Parathyroid adenoma (tissue), 2 donors: Measurements from ENCODE around the gene ZNF397.
"Not testable (repeated sequence)": the region's sequence is repeated elsewhere in the genome, so short reads cannot be mapped to it uniquely, and the experiment has no call there.

ENCODE experiments used
- H2AFZ ChIP-seq: fragments of 300-600 bp; sonication (generic); one replicate; pipeline ENCODE4 v1.7.0; 2017; ENCODE audit warnings: antibody characterized with exemption, mild to moderate bottlenecking
- H3K27ac ChIP-seq: fragments of 300-600 bp; sonication (generic); one replicate; pipeline ENCODE4 v1.7.0; 2017
- H3K27me3 ChIP-seq: fragments of 300-600 bp; sonication (generic); one replicate; pipeline ENCODE4 v1.7.0; 2017; ENCODE audit warnings: low read length; ENCODE audit not compliant: control insufficient read depth, insufficient read depth
- H3K36me3 ChIP-seq: fragments of 300-600 bp; sonication (generic); one replicate; pipeline ENCODE4 v1.7.0; 2017; ENCODE audit warnings: low read length; ENCODE audit not compliant: control insufficient read depth, insufficient read depth
- H3K4me1 ChIP-seq: fragments of 300-600 bp; sonication (generic); one replicate; pipeline ENCODE4 v1.7.0; 2017; ENCODE audit warnings: control low read depth
- H3K4me2 ChIP-seq: fragments of 300-600 bp; sonication (generic); one replicate; pipeline ENCODE4 v1.7.0; 2017; ENCODE audit warnings: low read length
- H3K4me3 ChIP-seq: fragments of 300-600 bp; sonication (generic); one replicate; pipeline ENCODE4 v1.7.0; 2017; ENCODE audit warnings: low read depth, low read length
- H3K79me2 ChIP-seq: fragments of 300-600 bp; sonication (generic); one replicate; pipeline ENCODE4 v1.7.0; 2017; ENCODE audit warnings: control low read depth
- H3K9ac ChIP-seq: fragments of 300-600 bp; sonication (generic); one replicate; pipeline ENCODE4 v1.7.0; 2017; ENCODE audit warnings: mild to moderate bottlenecking
- H3K9me3 ChIP-seq: fragments of 300-600 bp; sonication (generic); one replicate; pipeline ENCODE4 v1.7.0; 2017; ENCODE audit warnings: low read length; ENCODE audit not compliant: control insufficient read depth
- TF ChIP-seq, protein P1 (sequence below): fragments of 300-600 bp; sonication (generic); IDR thresholded peaks from one replicate; pipeline ENCODE4 v1.7.0; 2017; ENCODE audit warnings: antibody characterized with exemption, mild to moderate bottlenecking
- donor health status: primary hyperparathyroidism.

ZNF397 gene

GRCh38 chr18:35201256-35201931 is 39.4 kb upstream of the ZNF397 start:
- Histone ChIP-seq H2AFZ (no peak overlapping the region), H3K79me2 (no peaks in the 10 kb centered on the region), H3K36me3 (no peaks in the 10 kb centered on the region), H3K27ac (no peak overlapping the region), H3K27me3 (no peaks in the 10 kb centered on the region), H3K9me3 (no peaks in the 10 kb centered on the region), H3K4me3 (no peak overlapping the region), H3K4me1 (no peaks in the 10 kb centered on the region), H3K4me2 (no peak overlapping the region), H3K9ac (no peak overlapping the region)
- TF ChIP-seq, protein P1, sequence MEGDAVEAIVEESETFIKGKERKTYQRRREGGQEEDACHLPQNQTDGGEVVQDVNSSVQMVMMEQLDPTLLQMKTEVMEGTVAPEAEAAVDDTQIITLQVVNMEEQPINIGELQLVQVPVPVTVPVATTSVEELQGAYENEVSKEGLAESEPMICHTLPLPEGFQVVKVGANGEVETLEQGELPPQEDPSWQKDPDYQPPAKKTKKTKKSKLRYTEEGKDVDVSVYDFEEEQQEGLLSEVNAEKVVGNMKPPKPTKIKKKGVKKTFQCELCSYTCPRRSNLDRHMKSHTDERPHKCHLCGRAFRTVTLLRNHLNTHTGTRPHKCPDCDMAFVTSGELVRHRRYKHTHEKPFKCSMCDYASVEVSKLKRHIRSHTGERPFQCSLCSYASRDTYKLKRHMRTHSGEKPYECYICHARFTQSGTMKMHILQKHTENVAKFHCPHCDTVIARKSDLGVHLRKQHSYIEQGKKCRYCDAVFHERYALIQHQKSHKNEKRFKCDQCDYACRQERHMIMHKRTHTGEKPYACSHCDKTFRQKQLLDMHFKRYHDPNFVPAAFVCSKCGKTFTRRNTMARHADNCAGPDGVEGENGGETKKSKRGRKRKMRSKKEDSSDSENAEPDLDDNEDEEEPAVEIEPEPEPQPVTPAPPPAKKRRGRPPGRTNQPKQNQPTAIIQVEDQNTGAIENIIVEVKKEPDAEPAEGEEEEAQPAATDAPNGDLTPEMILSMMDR = no peak

DNA sequence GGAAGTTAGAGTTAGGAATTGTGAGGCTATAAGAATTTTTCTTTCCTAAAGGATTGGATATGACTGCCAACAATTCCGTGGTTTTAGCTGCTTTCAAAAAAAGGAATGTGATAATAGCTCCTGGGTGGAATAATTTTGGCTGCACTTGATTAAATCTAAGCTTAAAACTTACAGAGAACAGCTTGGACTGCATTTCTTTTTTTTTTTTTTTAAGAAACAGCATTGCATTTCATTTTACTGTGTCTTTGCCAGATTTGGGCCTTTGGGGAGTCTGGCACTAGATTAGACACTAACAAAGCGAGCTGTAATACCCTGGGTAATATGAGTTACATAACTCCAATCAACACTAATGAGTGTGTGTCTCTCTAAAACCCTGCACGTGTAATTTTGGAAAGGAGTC is 37.8 kb upstream of the ZNF397 start:
- H3K9ac ChIP-seq = no peak overlapping the region
- TF ChIP-seq, protein P1 = no peak
- H3K79me2 ChIP-seq = no peaks in the 10 kb centered on the region
- no peaks in the 10 kb centered on the region for H3K4me1 ChIP-seq
- no peak overlapping the region for H2AFZ ChIP-seq
- no peaks in the 10 kb centered on the region for H3K9me3 ChIP-seq
- no peaks in the 10 kb centered on the region for H3K36me3 ChIP-seq
- no peaks in the 10 kb centered on the region for H3K27me3 ChIP-seq
- H3K4me2 ChIP-seq = no peak overlapping the region
- H3K4me3 ChIP-seq = no peak overlapping the region
- H3K27ac ChIP-seq = no peak overlapping the region

DNA sequence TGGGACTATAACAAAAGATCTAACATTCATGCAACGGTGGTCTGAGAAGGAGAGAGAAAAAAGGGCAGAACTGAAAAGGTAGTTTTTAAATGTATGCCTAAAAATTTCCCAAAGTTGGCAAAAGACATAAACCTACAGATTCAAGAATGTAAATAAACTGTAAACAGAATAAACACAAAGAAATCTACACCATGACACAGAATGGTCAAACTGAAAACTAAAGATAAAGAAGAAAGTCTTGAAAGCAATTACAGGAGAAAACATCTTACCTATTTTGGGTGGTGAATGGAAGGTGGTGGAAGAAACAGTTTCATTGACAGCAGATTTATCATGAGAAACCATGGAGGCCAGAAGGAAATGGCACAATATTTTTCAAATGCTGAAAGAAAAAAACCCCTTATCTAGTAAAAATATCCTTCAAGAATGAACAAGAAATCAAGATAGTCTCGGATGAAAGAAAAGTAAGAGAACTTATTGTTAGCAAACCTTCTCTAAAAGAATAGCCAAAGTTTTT is 35.6 kb upstream of the ZNF397 start:
- H3K36me3 ChIP-seq = no peaks in the 10 kb centered on the region
- TF ChIP-seq, protein P1 = no peak
- H3K79me2 ChIP-seq = no peaks in the 10 kb centered on the region
- no peak overlapping the region for H3K27ac ChIP-seq
- H3K4me2 ChIP-seq = no peak overlapping the region
- H3K9ac ChIP-seq = no peak overlapping the region
- no peaks in the 10 kb centered on the region for H3K4me1 ChIP-seq
- no peak overlapping the region for H2AFZ ChIP-seq
- no peak overlapping the region for H3K4me3 ChIP-seq
- no peaks in the 10 kb centered on the region for H3K27me3 ChIP-seq
- no peaks in the 10 kb centered on the region for H3K9me3 ChIP-seq

DNA sequence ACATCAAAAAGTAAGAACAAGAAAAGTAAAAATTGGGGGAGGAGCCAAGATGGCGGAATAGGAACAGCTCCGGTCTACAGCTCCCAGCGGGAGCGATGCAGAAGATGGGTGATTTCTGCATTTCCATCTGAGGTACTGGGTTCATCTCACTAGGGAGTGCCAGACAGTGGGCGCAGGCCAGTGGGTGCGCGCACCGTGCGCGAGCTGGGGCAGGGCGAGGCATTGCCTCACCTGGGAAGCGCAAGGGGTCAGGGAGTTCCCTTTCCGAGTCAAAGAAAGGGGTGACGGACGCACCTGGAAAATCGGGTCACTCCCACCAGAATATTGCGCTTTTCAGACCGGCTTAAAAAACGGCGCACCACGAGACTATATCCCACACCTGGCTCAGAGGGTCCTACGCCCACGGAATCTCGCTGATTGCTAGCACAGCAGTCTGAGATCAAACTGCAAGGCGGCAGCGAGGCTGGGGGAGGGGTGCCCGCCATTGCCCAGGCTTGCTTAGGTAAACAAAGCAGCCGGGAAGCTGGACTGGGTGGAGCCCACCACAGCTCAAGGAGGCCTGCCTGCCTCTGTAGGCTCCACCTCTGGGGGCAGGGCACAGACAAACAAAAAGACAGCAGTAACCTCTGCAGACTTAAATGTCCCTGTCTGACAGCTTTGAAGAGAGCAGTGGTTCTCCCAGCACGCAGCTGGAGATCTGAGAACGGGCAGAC is 34.9 kb upstream of the ZNF397 start:
- not testable (repeated sequence) for H2AFZ ChIP-seq, H3K79me2 ChIP-seq, H3K4me3 ChIP-seq, H3K27ac ChIP-seq, H3K27me3 ChIP-seq, H3K9me3 ChIP-seq, H3K36me3 ChIP-seq, H3K4me2 ChIP-seq, H3K9ac ChIP-seq, H3K4me1 ChIP-seq

- no peaks in the 10 kb centered on the region for H3K4me1 ChIP-seq
- H3K9me3 ChIP-seq = no peaks in the 10 kb centered on the region
- no peak overlapping the region for H3K4me3 ChIP-seq
- no peaks in the 10 kb centered on the region for H3K79me2 ChIP-seq
- TF ChIP-seq, protein P1 = no peak
- H3K36me3 ChIP-seq = no peaks in the 10 kb centered on the region
- H3K9ac ChIP-seq = no peak overlapping the region
- H2AFZ ChIP-seq = no peak overlapping the region
- H3K27ac ChIP-seq = no peak overlapping the region
- H3K27me3 ChIP-seq = no peaks in the 10 kb centered on the region
- H3K4me2 ChIP-seq = no peak overlapping the region
These were observed 25.8 kb upstream of the ZNF397 start for GRCh38 chr18:35215026-35215425.

DNA sequence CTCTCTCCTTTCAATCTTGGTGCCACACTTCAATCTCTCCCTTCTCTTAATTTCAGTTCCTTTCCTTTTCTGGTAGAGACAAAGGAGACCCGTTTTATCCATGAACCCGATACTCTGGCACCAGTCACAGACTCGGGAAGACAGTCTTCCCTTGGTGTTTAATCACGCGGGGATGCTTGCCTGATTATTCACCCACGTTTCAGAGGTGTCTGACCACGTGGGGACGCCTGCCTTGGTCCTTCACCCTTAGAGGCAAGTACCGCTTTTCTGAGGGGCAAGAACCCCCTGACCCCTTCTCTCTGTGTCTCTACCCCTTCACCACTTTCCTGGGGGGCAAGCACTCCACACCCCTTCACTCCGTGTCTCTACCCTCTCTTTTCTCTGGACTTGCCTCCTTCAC is 24.2 kb upstream of the ZNF397 start:
- not testable (repeated sequence) for H3K4me2 ChIP-seq, H3K4me3 ChIP-seq, H3K9ac ChIP-seq, H3K4me1 ChIP-seq, H3K79me2 ChIP-seq, H3K36me3 ChIP-seq, H3K27ac ChIP-seq, H3K27me3 ChIP-seq, H2AFZ ChIP-seq, H3K9me3 ChIP-seq

DNA sequence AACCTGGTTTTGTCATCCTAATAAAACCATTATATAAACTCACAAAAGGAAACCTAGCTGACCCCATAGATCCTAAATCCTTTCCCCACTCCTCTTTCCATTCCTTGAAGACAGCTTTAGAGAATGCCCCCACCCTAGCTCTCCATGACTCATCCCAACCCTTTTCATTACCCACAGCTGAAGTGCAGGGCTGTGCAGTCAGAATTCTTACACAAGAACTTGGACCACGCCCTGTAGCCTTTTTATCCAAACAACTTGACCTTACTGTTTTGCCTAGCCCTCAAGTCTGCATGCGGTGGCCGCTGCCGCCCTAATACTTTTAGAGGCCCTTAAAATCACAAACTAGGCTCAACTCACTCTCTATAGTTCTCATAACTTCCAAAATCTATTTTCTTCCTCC is 21.5 kb upstream of the ZNF397 start:
- not testable (repeated sequence) for H3K79me2 ChIP-seq, H3K9ac ChIP-seq, H3K9me3 ChIP-seq, H3K4me3 ChIP-seq, H3K4me2 ChIP-seq, H3K4me1 ChIP-seq, H3K36me3 ChIP-seq, H2AFZ ChIP-seq, H3K27ac ChIP-seq, H3K27me3 ChIP-seq
